Astrocyte (in vitro differentiated cells and primary cell): ENCODE measurements around the gene SPATA31D3. TPM values are rescaled to one million over a fixed set of nuclear protein-coding genes. Genes with fewer than 3 reads are reported as not detected.
A peak's percentile ranks its signal among the peaks of the same experiment; 100 is the strongest.

Source experiments
- DNase-seq: peaks from one replicate; pipeline ENCODE4 v3.0.0-alpha.2; 2010; ENCODE audit warnings: low read depth
- FAIRE-seq: peaks from 2 replicates; lab custom pipeline; 2011; peaks lifted over from hg19 to GRCh38; lab: Jason Lieb, UNC
- H2AFZ ChIP-seq: 2 replicates; pipeline ENCODE4 v1.6.0; 2012; ENCODE audit warnings: low read depth, low read length, inconsistent platforms
- H3K27ac ChIP-seq: 2 replicates; pipeline ENCODE4 v1.5.1; 2011; ENCODE audit warnings: low read depth, low read length, inconsistent platforms
- H3K27me3 ChIP-seq: 2 replicates; pipeline ENCODE4 v1.6.0; 2011; ENCODE audit warnings: low read length, inconsistent platforms; ENCODE audit not compliant: insufficient read depth
- H3K36me3 ChIP-seq: 2 replicates; pipeline ENCODE4 v1.5.1; 2011; ENCODE audit warnings: low read length, inconsistent platforms; ENCODE audit not compliant: insufficient read depth
- H3K4me1 ChIP-seq: 2 replicates; pipeline ENCODE4 v1.5.1; 2011; ENCODE audit warnings: low read length, inconsistent platforms; ENCODE audit not compliant: insufficient read depth
- H3K4me2 ChIP-seq: 2 replicates; pipeline ENCODE4 v1.6.0; 2012; ENCODE audit warnings: low read length, inconsistent platforms
- H3K4me3 ChIP-seq: 2 replicates; pipeline ENCODE4 v1.5.1; 2011; ENCODE audit warnings: low read depth, mild to moderate bottlenecking, low read length, inconsistent platforms; ENCODE audit not compliant: insufficient read depth
- H3K79me2 ChIP-seq: 2 replicates; pipeline ENCODE4 v1.6.0; 2012; ENCODE audit warnings: mild to moderate bottlenecking, low read length, inconsistent platforms; ENCODE audit not compliant: insufficient read depth
- H3K9ac ChIP-seq: 2 replicates; pipeline ENCODE4 v1.6.0; 2012; ENCODE audit warnings: mild to moderate bottlenecking, low read length, inconsistent platforms
- H3K9me3 ChIP-seq: 2 replicates; pipeline ENCODE4 v1.5.1; 2012; ENCODE audit warnings: low read depth, mild to moderate bottlenecking, low read length, inconsistent platforms; ENCODE audit not compliant: insufficient read depth
- H4K20me1 ChIP-seq: 2 replicates; pipeline ENCODE4 v1.6.0; 2012; ENCODE audit warnings: low read length, inconsistent platforms; ENCODE audit not compliant: insufficient read depth
- H3K27ac Mint-ChIP-seq: one replicate; pipeline ENCODE4 v1.8.0; 2021; ENCODE audit warnings: mild to moderate bottlenecking, mixed read lengths; ENCODE audit not compliant: unreplicated experiment
- H3K27me3 Mint-ChIP-seq: one replicate; pipeline ENCODE4 v1.8.0; 2021; ENCODE audit warnings: low read depth, mixed read lengths; ENCODE audit not compliant: unreplicated experiment
- H3K36me3 Mint-ChIP-seq: one replicate; pipeline ENCODE4 v1.8.0; 2021; ENCODE audit warnings: low read depth, mixed read lengths; ENCODE audit not compliant: unreplicated experiment
- H3K4me1 Mint-ChIP-seq: one replicate; pipeline ENCODE4 v1.8.0; 2021; ENCODE audit warnings: low read depth, mixed read lengths; ENCODE audit not compliant: unreplicated experiment
- H3K4me3 Mint-ChIP-seq: one replicate; pipeline ENCODE4 v1.8.0; 2021; ENCODE audit warnings: mild to moderate bottlenecking, moderate library complexity, mixed read lengths; ENCODE audit not compliant: unreplicated experiment
- H3K9me3 Mint-ChIP-seq: one replicate; pipeline ENCODE4 v1.8.0; 2021; ENCODE audit warnings: mild to moderate bottlenecking, mixed read lengths; ENCODE audit not compliant: unreplicated experiment
- CTCF ChIP-seq: IDR thresholded peaks from 2 replicates; pipeline ENCODE4 v1.5.1; 2011; ENCODE audit warnings: low read depth, mild to moderate bottlenecking, inconsistent platforms, low read length, moderate library complexity; ENCODE audit not compliant: insufficient read depth
- EZH2 ChIP-seq: IDR thresholded peaks from 2 replicates; pipeline ENCODE4 v1.6.1; 2012; ENCODE audit warnings: mild to moderate bottlenecking, low read length, inconsistent platforms; ENCODE audit not compliant: insufficient read depth
- total RNA-seq: library from RNA; stranded (reverse); gene quantifications from 2 replicates; pipeline ENCODE4 v1.2.1, GENCODE V29; 2021

SPATA31D3 gene
- total RNA-seq, 1 donor from 2014 or later, result not detected

GRCh38 chr9:81976351-81976750 is 33.1 kb downstream of the SPATA31D3 start:
- Histone ChIP-seq H3K4me3 (no peak overlapping the region), H2AFZ (no peak overlapping the region), H3K9me3 (no peaks in the 10 kb centered on the region), H3K27me3 (no peaks in the 10 kb centered on the region), H3K4me2 (no peak overlapping the region), H3K36me3 (no peaks in the 10 kb centered on the region), H3K9ac (no peak overlapping the region), H3K4me1 (no peaks in the 10 kb centered on the region), H3K79me2 (no peaks in the 10 kb centered on the region), H4K20me1 (no peaks in the 10 kb centered on the region), H3K27ac (no peak overlapping the region)
- Mint-ChIP-seq H3K4me3 (no peak overlapping the region), H3K4me1 (no peaks in the 10 kb centered on the region), H3K27me3 (peaks cover 6% of the 10 kb centered on the region), H3K27ac (no peak overlapping the region), H3K36me3 (no peaks in the 10 kb centered on the region), H3K9me3 (peaks cover 6% of the 10 kb centered on the region)
- TF ChIP-seq EZH2 (no peak), CTCF (no peak)
- DNase-seq, result no peak
- no peak for FAIRE-seq

GRCh38 chr9:81979196-81979595 is 35.9 kb downstream of the SPATA31D3 start:
- Histone ChIP-seq H3K9me3 (no peaks in the 10 kb centered on the region), H3K27ac (no peak overlapping the region), H3K79me2 (no peaks in the 10 kb centered on the region), H3K4me3 (no peak overlapping the region), H4K20me1 (no peaks in the 10 kb centered on the region), H2AFZ (no peak overlapping the region), H3K4me2 (no peak overlapping the region), H3K27me3 (no peaks in the 10 kb centered on the region), H3K9ac (no peak overlapping the region), H3K36me3 (no peaks in the 10 kb centered on the region), H3K4me1 (no peaks in the 10 kb centered on the region)
- Mint-ChIP-seq H3K27ac (no peak overlapping the region), H3K9me3 (peaks cover 2% of the 10 kb centered on the region), H3K27me3 (peaks cover 4% of the 10 kb centered on the region), H3K4me1 (no peaks in the 10 kb centered on the region), H3K36me3 (no peaks in the 10 kb centered on the region), H3K4me3 (no peak overlapping the region)
- FAIRE-seq (no peak), DNase-seq (peak; percentile 54)
- no peak for TF ChIP-seq CTCF

- Histone ChIP-seq H4K20me1 (no peaks in the 10 kb centered on the region), H3K9me3 (no peaks in the 10 kb centered on the region), H2AFZ (no peak overlapping the region), H3K79me2 (no peaks in the 10 kb centered on the region), H3K27ac (no peak overlapping the region), H3K4me1 (no peaks in the 10 kb centered on the region), H3K27me3 (no peaks in the 10 kb centered on the region), H3K36me3 (no peaks in the 10 kb centered on the region), H3K9ac (no peak overlapping the region), H3K4me2 (no peak overlapping the region), H3K4me3 (no peak overlapping the region)
- no peak for TF ChIP-seq EZH2
- no peak for TF ChIP-seq CTCF
- H3K9me3 Mint-ChIP-seq, result no peaks in the 10 kb centered on the region
- H3K27me3 Mint-ChIP-seq, result peaks cover 4% of the 10 kb centered on the region
- H3K36me3 Mint-ChIP-seq, result no peaks in the 10 kb centered on the region
- peaks cover 5% of the 10 kb centered on the region for H3K4me1 Mint-ChIP-seq
- no peak for FAIRE-seq
- no peak overlapping the region for H3K27ac Mint-ChIP-seq
- no peak overlapping the region for H3K4me3 Mint-ChIP-seq
- DNase-seq, result peak; percentile 9
These were observed 37.3 kb downstream of the SPATA31D3 start for GRCh38 chr9:81980568-81980967.
